ENCODE data around the gene FYB1.

DNA sequence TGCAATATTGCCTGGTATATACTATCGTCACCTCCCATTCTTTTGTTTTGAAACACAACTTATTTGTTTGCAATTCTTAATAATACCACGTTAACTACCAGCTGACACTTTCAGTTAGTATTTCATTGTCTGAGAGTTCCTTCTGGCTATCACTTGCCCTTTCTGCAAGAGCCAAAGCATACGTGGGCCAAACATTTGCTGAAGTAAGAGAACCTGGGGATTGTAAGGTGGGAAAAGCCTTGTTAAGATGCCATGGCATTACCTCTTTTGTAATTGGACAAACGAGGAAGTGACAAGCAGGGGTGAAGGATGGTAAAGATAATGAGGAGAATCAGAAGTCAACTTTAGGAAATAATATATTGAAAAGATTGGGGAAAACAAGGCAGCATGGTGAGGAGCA, 47.7 kb downstream of the FYB1 start:
- TF ChIP-seq, protein P1, sequence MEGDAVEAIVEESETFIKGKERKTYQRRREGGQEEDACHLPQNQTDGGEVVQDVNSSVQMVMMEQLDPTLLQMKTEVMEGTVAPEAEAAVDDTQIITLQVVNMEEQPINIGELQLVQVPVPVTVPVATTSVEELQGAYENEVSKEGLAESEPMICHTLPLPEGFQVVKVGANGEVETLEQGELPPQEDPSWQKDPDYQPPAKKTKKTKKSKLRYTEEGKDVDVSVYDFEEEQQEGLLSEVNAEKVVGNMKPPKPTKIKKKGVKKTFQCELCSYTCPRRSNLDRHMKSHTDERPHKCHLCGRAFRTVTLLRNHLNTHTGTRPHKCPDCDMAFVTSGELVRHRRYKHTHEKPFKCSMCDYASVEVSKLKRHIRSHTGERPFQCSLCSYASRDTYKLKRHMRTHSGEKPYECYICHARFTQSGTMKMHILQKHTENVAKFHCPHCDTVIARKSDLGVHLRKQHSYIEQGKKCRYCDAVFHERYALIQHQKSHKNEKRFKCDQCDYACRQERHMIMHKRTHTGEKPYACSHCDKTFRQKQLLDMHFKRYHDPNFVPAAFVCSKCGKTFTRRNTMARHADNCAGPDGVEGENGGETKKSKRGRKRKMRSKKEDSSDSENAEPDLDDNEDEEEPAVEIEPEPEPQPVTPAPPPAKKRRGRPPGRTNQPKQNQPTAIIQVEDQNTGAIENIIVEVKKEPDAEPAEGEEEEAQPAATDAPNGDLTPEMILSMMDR (conservative IDR thresholded peaks at IDR 0.05) = no peak
- TF ChIP-seq ZFX (IDR thresholded peaks at IDR 0.05) = no peak

Data from C4-2B (cell line).